Adrenal gland (tissue), 12 donors: ENCODE data around the gene PHLDB1. TPM values are rescaled to one million over a fixed set of nuclear protein-coding genes. Genes with fewer than 3 reads are reported as not detected.
A peak's percentile ranks its signal among the peaks of the same experiment; 100 is the strongest.

Source experiments
- DNase-seq, 7 donors: peaks; one replicate each; pipeline ENCODE4 v3.0.0-alpha.2; 2019 to 2020
- H3K27ac ChIP-seq, 5 donors: fragments of 200-600 bp; sonication (generic) in 4 of 5; 1 replicate in 3 of 5; 2 replicates in 2 of 5; pipeline versions ENCODE4 v1.5.1 to v1.8.0; 2016 to 2020; ENCODE audit warnings: mild to moderate bottlenecking in 1 of 5
- H3K27me3 ChIP-seq: fragments of 200-600 bp; 2 replicates; pipeline ENCODE4 v1.8.0; 2021
- H3K36me3 ChIP-seq, 2 donors: fragments of 200-600 bp; replicated peaks in 1 of 2; 1 replicate in 1 of 2; 2 replicates in 1 of 2; pipeline versions ENCODE4 v1.5.1 to v1.8.0; 2018 to 2022
- H3K4me1 ChIP-seq, 2 donors: fragments of 200-600 bp; replicated peaks in 1 of 2; 1 replicate in 1 of 2; 2 replicates in 1 of 2; pipeline versions ENCODE4 v1.5.1 to v1.8.0; 2018 to 2021
- H3K4me3 ChIP-seq, 4 donors: fragments of 200-600 bp; sonication (generic) in 3 of 4; one replicate each; pipeline ENCODE4 v1.5.1; 2016 to 2018
- H3K9me3 ChIP-seq, 3 donors: fragments of 200-600 bp; sonication (generic) in 1 of 3; replicated peaks in 1 of 3; 1 replicate in 2 of 3; 2 replicates in 1 of 3; pipeline versions ENCODE4 v1.5.1 to v1.8.0; 2016 to 2021
- POLR2A ChIP-seq, 2 donors: fragments of 450-650 bp; IDR thresholded peaks; one replicate each; pipeline ENCODE4 v1.6.1; 2017; ENCODE audit warnings: antibody characterized with exemption in 2 of 2, mild to moderate bottlenecking in 2 of 2, moderate library complexity in 1 of 2
- WGBS, 4 donors: extraction: QIAGEN DNeasy Blood & Tissue Kit in 2 of 4; methylation state at CpG; one replicate each; pipeline versions ENCODE4 v1.1.5 to v1.1.7; 2013 to 2017; 5-methylcytosine and 5-hydroxymethylcytosine counted together
- intact Hi-C, 2 donors: fragments of 100-400 bp; cut with DNase I; formaldehyde crosslinking; loops; one replicate each; pipeline versions ENCODE4 v1.14.1 to v1.15.0; 2022 to 2023
- polyA plus RNA-seq, 3 donors: library from polyadenylated mRNA; stranded (reverse); fragments of 200-250 nt in 2 of 3; fragments of 350-450 nt in 1 of 3; fragmentation: Illumina TruSeq in 1 of 3; extraction: RNeasy Lipid Tissue Mini Kit (QIAGEN cat#74804) in 1 of 3; gene quantifications; one replicate each; pipeline ENCODE4 v1.2.3, GENCODE V29; 2013 to 2014
- total RNA-seq, 9 donors: library from RNA; depleted of rRNA in 4 of 9; stranded (reverse); fragments of >200 nt in 4 of 9; fragments of 120-200 nt in 1 of 9; fragmentation: NEBNext Ultra II Directional in 1 of 9; extraction: Animal tissue kit (Norgen Biotek cat#: 25700) in 1 of 9; gene quantifications; one replicate each; pipeline versions ENCODE4 v1.1.0 to v1.2.4, GENCODE V29; 2013 to 2023
- TF ChIP-seq, protein P1 (sequence below), 6 experiments: fragments of 450-650 bp in 4 of 6; fragments of 200-600 bp in 2 of 6; sonication (generic) in 1 of 6; IDR thresholded peaks; 1 replicate in 5 of 6; 2 replicates in 1 of 6; pipeline versions ENCODE4 v1.5.1 to v1.8.0; 2016 to 2021; ENCODE audit warnings: antibody characterized with exemption in 6 of 6, mild to moderate bottlenecking in 2 of 6, moderate library complexity in 1 of 6
- donor health status: healthy with polysubstance abuse.
- donor health status: Bipolar disorder and iron deficiency.
- donor health status: DM: yes; HTN: yes; CAD: no.
- donor health status: DM: no; HTN: no; CAD: no.
- donor health status: DM: no; HTN: no; CAD: no.
- donor health status: DM: yes; HTN: yes; CAD: no.

Gene PHLDB1
- total and polyA plus RNA-seq, 12 donors, result 20.7 to 207 (median 80.2) TPM

DNA sequence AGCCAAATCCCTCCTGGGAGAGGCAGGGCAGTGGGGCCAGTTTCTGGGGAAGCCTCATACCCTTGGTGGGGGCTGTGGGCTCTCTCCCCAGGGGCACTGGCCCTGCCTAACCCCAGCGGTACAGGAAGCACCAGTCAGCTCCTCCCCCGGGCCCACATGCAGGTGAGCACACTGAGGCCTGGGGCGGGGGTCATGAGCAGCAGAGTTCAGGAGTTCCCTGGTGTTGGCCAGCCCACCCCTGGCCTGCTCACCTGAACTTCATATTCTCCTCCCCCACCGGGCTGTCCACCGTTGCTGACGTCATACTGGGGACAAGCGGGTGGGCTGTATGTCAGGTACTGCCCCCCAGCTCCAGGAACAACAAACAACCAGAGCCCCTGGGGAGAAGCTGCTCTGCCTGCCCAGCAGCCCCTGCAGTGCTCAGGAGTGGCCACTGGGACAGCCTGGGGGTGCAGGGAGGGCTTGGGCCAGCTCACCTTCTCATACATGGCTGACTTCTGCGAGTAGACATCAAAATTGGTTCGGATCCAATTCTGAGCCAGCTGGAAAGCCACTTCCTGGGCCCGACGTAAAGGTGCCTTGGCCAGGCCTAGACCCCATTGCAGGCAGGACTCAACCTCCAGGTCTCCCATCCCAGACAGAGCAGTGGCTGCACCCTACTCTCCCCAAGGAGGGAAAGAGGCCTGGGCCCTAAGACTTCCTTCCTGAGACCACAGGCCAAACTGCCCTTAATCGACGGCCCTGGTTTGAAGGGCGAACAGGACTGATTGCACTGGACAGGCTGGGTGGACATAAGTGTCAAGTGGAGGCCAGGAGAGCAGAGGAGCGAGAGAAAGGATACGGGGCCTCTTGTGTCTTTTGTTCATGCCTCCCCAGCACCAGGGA lies 51.3 kb downstream of the PHLDB1 start:
- peaks cover 0 to 4% of the 10 kb centered on the region in 2 donors for H3K4me1 ChIP-seq
- no peak for TF ChIP-seq POLR2A (IDR thresholded peaks at IDR 0.05)
- TF ChIP-seq, protein P1, sequence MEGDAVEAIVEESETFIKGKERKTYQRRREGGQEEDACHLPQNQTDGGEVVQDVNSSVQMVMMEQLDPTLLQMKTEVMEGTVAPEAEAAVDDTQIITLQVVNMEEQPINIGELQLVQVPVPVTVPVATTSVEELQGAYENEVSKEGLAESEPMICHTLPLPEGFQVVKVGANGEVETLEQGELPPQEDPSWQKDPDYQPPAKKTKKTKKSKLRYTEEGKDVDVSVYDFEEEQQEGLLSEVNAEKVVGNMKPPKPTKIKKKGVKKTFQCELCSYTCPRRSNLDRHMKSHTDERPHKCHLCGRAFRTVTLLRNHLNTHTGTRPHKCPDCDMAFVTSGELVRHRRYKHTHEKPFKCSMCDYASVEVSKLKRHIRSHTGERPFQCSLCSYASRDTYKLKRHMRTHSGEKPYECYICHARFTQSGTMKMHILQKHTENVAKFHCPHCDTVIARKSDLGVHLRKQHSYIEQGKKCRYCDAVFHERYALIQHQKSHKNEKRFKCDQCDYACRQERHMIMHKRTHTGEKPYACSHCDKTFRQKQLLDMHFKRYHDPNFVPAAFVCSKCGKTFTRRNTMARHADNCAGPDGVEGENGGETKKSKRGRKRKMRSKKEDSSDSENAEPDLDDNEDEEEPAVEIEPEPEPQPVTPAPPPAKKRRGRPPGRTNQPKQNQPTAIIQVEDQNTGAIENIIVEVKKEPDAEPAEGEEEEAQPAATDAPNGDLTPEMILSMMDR (IDR thresholded peaks at IDR 0.05), result peak in 1 of 6 experiments; percentile 24
- H3K27ac ChIP-seq, result peak overlapping the region in 2 of 5 donors; percentile 56 to 78
- H3K9me3 ChIP-seq, result no peaks in the 10 kb centered on the region
- H3K27me3 ChIP-seq, result no peaks in the 10 kb centered on the region
- peak in 1 of 7 donors; percentile 34 for DNase-seq
- no peak overlapping the region for H3K4me3 ChIP-seq
- peaks cover 0 to 35% of the 10 kb centered on the region in 2 donors for H3K36me3 ChIP-seq
- 32 to 60% (median 51%) methylated on average over 1 to 16 of the region's 16 CpGs for WGBS, 4 donors
- intact Hi-C loops, result loop anchor here in 1 of 2 donors (5.0 kb wide), 1 partner anchor 61 kb away; no protein-coding TSS in a partner anchor

DNA sequence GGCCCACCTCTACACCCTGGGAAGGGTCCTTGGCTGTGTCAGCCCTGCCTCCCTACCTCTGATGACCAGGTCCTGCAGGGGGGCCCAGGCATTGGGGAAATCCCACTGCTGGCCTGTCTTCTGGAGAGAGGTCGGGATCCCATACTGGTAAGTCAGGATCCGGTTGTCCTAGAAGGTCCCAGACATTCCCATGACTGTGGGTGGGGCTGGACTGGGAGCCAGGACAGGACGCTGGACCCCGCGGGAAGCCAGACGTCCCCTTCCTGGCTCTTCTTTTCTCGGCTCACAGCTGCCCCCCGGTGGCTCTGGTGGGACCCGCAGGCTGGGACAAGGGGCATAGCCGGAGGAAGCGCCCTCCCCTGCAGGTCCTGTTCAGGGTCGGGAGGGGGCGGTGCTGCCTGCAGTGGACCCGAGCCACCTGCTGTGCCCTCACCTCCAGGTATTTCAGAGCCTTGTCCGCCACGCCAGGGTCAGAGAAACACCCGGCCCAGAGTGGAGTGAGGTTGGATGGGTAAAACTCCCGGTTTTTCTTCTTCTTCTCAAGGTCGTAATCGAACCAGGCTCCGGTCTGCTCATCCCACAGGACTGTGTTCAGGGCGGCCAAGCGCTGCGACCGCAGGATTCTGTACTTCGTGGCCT lies 52.0 kb downstream of the PHLDB1 start:
- DNase-seq, result peak; percentile 89 to 95 (median 90)
- WGBS, 4 donors, result 5 to 23% (median 10%) methylated on average over 9 to 26 of the region's 26 CpGs
- Histone ChIP-seq H3K27ac (peak overlapping the region in 2 of 5 donors; percentile 56 to 78), H3K27me3 (no peaks in the 10 kb centered on the region), H3K4me3 (no peak overlapping the region), H3K36me3 (peaks cover 0 to 29% of the 10 kb centered on the region in 2 donors), H3K9me3 (no peaks in the 10 kb centered on the region), H3K4me1 (peaks cover 0 to 4% of the 10 kb centered on the region in 2 donors)
- TF ChIP-seq, protein P1 (IDR thresholded peaks at IDR 0.05), result peak; percentile 89 to 97 (median 92)
- TF ChIP-seq POLR2A (IDR thresholded peaks at IDR 0.05), result no peak
- intact Hi-C loops, result loop anchor here in 1 of 2 donors (5.0 kb wide), 1 partner anchor 62 kb away; no protein-coding TSS in a partner anchor

DNA sequence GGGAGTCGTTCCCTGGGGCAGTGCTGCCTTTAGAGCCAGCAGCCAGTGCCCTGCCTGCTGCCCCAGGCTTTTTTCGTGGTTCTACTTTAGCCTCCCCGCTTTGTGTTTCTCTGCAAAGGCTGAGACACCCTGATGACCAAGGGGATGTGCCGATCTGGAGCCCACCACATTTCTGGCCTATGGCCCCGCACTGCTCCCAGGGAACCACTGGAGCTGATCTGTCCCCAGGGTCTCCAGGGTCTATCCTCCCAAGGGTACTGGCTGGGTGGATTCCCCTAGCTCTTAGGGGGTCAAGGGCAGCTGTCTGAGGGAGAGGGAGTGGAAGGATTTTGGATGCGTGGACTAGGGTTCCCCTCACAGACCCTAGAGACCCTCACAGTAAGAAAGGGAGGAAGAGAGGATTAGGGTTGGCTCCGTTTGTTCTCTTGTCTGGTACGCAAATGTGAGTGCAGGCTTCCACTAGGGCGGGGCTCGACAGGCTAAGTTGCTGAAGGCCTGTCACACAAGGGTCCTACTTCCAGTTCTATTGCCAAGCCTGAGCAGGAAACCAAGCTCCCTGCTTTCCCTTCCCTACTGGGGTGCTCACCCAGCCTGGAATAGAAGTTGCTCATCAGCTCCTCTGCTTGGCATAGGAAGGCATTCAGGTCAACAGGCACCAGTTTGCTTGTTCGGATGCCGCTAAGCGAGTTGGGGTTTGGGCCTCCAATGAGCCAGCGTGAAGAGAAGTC lies 52.7 kb downstream of the PHLDB1 start:
- no peak overlapping the region for H3K27ac ChIP-seq
- no peak for TF ChIP-seq POLR2A (IDR thresholded peaks at IDR 0.05)
- TF ChIP-seq, protein P1 (IDR thresholded peaks at IDR 0.05), result no peak
- peaks cover 0 to 4% of the 10 kb centered on the region in 2 donors for H3K4me1 ChIP-seq
- no peaks in the 10 kb centered on the region for H3K9me3 ChIP-seq
- no peak overlapping the region for H3K4me3 ChIP-seq
- intact Hi-C loops, result loop anchor here in 1 of 2 donors (5.0 kb wide), 1 partner anchor 63 kb away; no protein-coding TSS in a partner anchor
- peak in 1 of 7 donors; percentile 49 for DNase-seq
- no peaks in the 10 kb centered on the region for H3K27me3 ChIP-seq
- H3K36me3 ChIP-seq, result peaks cover 0 to 24% of the 10 kb centered on the region in 2 donors
- 70 to 74% (median 73%) methylated on average over 12 to 14 of the region's 14 CpGs for WGBS, 4 donors
